AG10803 (cell line): ENCODE results near the gene PRIMPOL.

ENCODE experiments used
- DNase-seq: peaks from one replicate; pipeline ENCODE4 v3.0.0; 2010; ENCODE audit warnings: low read depth
- H3K4me3 ChIP-seq: 2 replicates; pipeline ENCODE4 v1.5.1; 2011; ENCODE audit warnings: mild to moderate bottlenecking, low read length, control low read depth
- TF ChIP-seq, protein P1 (sequence below): conservative IDR thresholded peaks from 2 replicates; pipeline ENCODE4 v1.5.1; 2011; ENCODE audit warnings: mild to moderate bottlenecking, low read length, control low read depth, inconsistent platforms

The PRIMPOL gene

GRCh38 chr4:184628103-184628502 lies 21.4 kb upstream of the PRIMPOL start:
- no peak overlapping the region for H3K4me3 ChIP-seq
- no peak for DNase-seq
- TF ChIP-seq, protein P1, sequence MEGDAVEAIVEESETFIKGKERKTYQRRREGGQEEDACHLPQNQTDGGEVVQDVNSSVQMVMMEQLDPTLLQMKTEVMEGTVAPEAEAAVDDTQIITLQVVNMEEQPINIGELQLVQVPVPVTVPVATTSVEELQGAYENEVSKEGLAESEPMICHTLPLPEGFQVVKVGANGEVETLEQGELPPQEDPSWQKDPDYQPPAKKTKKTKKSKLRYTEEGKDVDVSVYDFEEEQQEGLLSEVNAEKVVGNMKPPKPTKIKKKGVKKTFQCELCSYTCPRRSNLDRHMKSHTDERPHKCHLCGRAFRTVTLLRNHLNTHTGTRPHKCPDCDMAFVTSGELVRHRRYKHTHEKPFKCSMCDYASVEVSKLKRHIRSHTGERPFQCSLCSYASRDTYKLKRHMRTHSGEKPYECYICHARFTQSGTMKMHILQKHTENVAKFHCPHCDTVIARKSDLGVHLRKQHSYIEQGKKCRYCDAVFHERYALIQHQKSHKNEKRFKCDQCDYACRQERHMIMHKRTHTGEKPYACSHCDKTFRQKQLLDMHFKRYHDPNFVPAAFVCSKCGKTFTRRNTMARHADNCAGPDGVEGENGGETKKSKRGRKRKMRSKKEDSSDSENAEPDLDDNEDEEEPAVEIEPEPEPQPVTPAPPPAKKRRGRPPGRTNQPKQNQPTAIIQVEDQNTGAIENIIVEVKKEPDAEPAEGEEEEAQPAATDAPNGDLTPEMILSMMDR, result no peak

- TF ChIP-seq, protein P1, result no peak
- DNase-seq, result no peak
- no peak overlapping the region for H3K4me3 ChIP-seq
Observed at GRCh38 chr4:184632842-184633241, 16.7 kb upstream of the PRIMPOL start.

- no peak for DNase-seq
- no peak overlapping the region for H3K4me3 ChIP-seq
- TF ChIP-seq, protein P1, result no peak
Observed at GRCh38 chr4:184635381-184635780, 14.2 kb upstream of the PRIMPOL start.

DNA sequence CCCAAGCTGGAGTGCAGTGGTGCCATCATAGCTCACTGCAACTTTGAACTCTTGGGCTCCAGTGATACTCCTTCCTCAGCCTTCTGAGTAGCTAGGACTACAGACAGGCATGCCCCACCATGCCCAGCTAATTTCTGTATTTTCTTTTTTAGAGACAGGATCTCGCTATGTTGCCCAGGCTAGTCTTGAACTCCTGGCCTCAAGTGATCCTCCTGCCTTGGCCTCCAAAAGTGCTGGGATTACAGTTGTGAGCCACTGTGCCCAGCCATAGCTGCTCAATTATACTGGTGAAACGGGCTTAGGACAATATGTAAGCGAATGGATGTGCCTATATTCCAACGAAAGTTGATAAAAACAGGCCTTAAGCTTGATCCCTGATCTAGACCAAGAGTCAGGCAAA lies 13.4 kb upstream of the PRIMPOL start:
- no peak overlapping the region for H3K4me3 ChIP-seq
- TF ChIP-seq, protein P1, result no peak
- DNase-seq, result no peak

- H3K4me3 ChIP-seq, result no peak overlapping the region
- DNase-seq, result no peak
- TF ChIP-seq, protein P1, result no peak
Observed at GRCh38 chr4:184636897-184637296, 12.6 kb upstream of the PRIMPOL start.

- no peak for DNase-seq
- TF ChIP-seq, protein P1, result no peak
- no peak overlapping the region for H3K4me3 ChIP-seq
Observed at GRCh38 chr4:184641022-184641421, 8.5 kb upstream of the PRIMPOL start.

- DNase-seq, result no peak
- TF ChIP-seq, protein P1, result no peak
- H3K4me3 ChIP-seq, result no peak overlapping the region
Observed at GRCh38 chr4:184641451-184641850, 8.1 kb upstream of the PRIMPOL start.
